ENCODE measurements around the gene GIPC3.

The GIPC3 gene

GRCh38 chr19:3638208-3639193, 53.2 kb downstream of the GIPC3 start:
- DNase-seq (ENCODE audit: low read depth): no peak

GRCh38 chr19:3639479-3639878, 54.2 kb downstream of the GIPC3 start:
- DNase-seq (ENCODE audit: low read depth): no peak

- DNase-seq (ENCODE audit: low read depth): no peak
Observed at GRCh38 chr19:3641515-3642269, 56.4 kb downstream of the GIPC3 start.

GRCh38 chr19:3642296-3642695, 57.0 kb downstream of the GIPC3 start:
- DNase-seq (ENCODE audit: low read depth): no peak
